NCI-H128 (cell line): ENCODE measurements around the gene CLDN1.

Source experiments
- DNase-seq: peaks from one replicate; lab custom pipeline; 2025; ENCODE audit not compliant: unreplicated experiment; lab: John Stamatoyannopoulos, UW

The CLDN1 gene

DNA sequence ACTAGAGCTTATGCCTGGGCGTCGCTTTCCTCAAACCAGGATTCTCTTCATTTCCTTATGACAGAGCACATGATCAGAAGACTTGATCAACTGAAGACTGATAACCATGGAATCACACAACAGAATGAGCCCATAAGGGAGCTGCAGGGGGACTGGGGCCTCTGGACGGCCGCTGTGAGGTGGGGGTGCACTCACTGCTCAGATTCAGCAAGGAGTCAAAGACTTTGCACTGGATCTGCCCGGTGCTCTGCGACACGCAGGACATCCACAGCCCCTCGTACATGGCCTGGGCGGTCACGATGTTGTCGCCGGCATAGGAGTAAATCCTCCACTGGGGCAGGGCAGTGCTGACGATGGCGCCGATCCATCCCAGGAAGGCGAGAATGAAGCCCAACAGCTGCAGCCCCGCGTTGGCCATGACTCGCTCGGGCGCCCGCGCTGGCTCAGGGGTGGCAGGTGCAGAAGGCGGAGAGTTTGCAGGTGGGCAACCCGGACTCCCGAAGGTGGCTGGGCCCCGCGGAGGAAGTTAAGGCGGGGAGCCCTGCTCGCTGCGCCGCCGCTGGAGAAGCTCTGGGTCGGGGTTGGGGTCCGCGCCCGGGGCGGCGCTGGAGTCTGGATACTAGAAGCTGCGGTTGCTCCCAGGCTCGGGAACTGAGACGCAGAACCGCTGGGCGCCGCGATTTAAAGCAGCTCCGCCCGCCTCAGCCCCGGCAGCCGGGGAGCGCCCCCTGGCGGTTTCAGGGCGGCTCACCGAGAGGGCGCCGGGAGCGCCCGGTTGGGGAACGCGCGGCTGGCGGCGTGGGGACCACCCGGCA is at the start of gene CLDN1:
Gene CLDN1, minus strand, starts transcription at position 658 of the 815 bp plus-strand sequence. Its CDS starts 240 bp downstream, at position 418.
- peak; percentile 58 for DNase-seq

DNA sequence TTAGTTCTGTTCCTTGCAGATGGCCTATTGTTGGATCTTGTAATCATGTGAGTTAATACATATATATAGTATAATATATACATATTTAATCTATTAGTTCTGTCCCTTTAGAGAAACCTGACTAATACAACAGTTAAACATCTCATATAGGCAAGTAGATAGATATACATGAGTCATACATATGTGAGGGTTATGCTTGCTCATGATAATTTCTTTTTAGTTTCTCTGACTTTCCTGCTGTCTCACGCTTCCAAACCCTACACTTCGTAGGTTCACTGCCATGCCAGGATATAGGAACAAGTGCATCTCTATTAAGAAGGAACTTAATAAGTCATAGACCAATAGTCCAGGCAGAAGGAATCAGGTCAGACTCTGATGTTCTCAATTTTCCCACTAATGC is 48.9 kb upstream of the CLDN1 start:
- no peak for DNase-seq

- no peak for DNase-seq
These were observed 48.1 kb upstream of the CLDN1 start for GRCh38 chr3:190370369-190370768.

DNA sequence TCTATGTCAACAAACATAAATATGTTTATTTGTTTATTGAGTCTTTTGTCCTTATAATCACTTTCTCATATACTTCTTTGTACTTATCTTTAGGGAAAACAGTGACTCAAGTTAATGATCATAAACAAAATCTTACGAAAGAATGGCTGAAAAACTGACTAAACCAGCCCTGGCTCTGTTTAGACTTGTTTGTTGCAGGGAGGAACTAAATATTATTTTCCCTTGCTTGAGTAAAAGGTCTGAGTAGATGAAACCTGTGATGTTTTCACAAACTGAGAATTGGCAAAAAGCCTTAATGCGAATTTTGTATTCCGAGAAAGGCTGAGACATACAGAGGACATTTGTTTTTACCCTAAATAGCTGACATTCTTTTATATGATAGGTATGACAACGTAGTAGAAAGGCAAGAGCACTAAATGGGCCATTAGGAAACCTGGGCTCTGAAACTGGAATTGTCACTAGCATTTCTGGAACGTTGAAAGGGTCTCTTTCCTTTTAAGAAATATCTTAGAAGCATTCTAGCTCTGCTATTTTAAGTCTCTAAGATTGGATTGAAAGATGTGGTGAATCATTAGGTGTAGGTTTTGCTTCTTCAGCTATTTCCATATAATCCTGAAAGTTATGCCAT is 47.5 kb upstream of the CLDN1 start:
- no peak for DNase-seq

GRCh38 chr3:190368881-190369280 is 46.6 kb upstream of the CLDN1 start:
- no peak for DNase-seq

GRCh38 chr3:190366133-190366532 is 43.9 kb upstream of the CLDN1 start:
- DNase-seq, result no peak

GRCh38 chr3:190362258-190362657 is 40.0 kb upstream of the CLDN1 start:
- DNase-seq, result no peak

DNA sequence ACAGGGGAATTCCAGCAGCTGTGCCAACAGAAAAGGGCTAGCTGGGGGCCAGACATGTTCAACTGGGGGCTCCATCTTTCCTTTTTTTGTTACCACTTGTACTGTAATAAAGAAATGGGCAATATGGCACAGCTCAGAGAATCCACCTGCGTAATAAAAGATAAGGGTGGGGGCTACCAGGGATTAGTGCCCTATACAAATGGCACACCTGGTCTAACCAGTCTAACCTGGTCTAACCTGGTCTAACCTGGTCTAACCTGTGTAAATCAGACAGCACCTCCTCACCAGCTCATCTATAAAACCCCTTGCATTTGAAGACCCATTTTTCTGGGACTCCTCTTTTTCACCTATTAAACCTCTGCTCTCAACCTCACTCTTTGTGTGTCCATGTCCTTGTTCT is 39.5 kb upstream of the CLDN1 start:
- no peak for DNase-seq

- DNase-seq, result no peak
These were observed 38.0 kb upstream of the CLDN1 start for GRCh38 chr3:190360228-190360627.

DNA sequence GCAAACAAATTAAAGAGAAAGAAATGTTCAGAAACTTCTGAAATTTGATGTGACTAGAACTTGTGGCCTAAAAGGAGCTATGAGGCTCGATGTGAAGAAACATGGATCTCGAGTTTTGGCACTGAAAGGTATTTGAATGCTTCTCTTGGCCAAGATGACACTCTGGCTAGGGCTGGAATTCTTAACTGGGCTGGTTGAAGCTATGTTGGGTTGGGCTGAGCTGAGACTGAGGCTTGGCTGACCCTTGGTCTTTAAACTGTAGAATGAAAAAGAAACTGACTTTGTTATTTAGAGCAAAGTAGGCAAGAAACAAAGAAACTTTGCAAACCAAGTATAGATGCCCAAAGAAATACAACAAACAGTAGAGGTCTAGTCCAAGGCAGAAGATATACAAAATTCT is 37.6 kb upstream of the CLDN1 start:
- no peak for DNase-seq

DNA sequence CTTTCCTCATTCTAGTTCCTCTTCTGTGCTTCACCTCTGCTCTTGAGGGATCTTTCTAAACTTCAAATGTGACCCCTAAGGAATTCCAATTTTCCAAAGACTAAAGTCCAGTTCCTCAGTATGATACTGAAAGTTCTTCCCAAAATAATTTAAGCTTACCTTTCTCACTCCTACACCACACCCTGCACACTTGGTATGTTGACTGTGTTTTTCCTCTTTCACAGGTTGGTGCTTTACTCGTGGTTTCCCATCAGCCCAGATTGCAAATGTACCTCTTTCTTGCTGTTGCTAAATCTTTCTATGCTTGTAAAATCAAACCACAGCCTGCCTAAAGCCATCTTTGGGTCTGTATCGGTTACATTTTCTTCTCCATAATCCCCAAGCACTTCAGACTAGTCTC is 35.2 kb upstream of the CLDN1 start:
- no peak for DNase-seq

GRCh38 chr3:190356246-190356645 is 34.0 kb upstream of the CLDN1 start:
- DNase-seq, result no peak

DNA sequence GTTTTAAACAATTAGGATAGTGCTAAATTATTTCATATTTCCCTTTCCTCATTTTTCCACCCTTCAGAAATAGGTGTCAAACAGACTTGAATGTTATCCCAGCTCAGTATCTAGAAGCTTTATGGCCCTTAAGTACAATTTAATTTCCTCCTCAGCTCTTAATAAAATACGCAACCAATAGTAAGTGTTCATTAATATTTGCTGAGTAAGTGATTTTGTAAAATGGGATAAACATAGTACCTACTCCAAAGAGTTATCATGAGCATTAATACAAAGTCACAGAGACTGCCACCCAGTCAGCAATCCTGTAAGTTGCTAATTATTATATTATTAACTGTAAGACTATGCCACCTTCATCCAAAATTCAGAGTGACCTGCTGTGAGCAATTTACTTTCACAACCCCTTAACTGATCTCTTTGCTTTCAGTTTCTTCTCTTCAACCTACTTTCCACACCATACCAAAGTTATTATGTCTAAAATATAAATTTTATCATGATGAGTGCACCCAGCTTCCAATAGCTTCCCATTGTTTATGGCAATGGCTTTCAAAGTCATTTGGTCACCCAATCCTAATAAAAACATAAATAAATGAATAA is 30.7 kb upstream of the CLDN1 start:
- no peak for DNase-seq

GRCh38 chr3:190346541-190346940 is 24.3 kb upstream of the CLDN1 start:
- DNase-seq, result no peak

DNA sequence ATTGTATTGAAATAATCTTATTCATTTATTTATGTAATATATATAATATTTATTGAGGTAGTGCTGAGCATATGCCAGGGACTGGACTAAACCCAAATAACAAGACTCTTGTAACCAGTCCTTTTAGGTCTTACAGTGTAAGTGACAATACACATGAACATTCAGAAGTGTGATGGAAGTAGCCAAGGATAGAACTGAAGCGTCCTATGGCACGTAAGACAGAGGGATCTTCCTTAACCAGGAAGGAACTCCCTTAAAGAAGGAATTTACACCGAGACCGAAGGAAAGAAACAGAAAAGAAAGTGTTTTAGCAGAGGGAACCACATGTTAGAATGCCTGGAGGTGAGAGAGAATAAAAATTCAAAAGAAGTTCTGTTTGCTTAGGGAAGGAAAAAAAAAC is 23.6 kb upstream of the CLDN1 start:
- DNase-seq, result no peak

DNA sequence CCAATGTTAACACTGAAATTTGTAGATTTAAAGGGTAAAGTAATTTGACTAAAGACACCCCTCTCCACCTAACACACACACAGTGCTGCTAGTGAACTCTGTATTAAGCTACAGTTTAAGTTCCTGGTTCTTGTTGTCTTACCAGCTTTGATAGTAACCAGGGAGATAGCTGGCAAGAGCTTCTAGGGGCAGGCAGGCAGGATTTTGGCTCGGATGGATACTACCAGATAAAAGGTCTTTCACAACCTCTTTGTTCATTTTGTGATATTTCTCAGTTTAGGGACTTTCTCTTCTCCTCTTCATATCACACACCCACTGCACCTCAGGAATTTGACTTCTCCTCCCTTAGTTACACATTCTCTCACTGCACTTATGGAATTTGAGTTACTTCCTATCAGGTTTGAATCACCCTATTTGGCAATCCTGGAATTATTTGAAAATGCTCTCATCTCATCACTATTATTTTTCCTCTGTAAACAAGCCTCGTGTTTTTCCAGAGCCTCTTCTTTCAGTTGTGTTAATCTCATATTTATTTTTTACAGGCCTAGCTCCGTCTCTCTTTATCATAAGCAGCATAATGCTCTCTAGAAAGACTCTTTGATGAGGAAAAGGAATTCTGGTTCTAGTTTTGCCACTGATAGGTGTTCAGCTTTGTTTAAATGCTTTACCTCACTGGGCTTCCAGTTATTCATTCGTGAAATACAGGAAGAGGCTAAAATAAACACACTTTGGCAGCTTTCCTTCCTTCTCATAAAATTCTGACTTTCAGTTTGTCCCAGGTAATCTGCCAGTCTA is 23.0 kb upstream of the CLDN1 start:
- no peak for DNase-seq

GRCh38 chr3:190340071-190340470 is 17.8 kb upstream of the CLDN1 start:
- DNase-seq, result no peak

DNA sequence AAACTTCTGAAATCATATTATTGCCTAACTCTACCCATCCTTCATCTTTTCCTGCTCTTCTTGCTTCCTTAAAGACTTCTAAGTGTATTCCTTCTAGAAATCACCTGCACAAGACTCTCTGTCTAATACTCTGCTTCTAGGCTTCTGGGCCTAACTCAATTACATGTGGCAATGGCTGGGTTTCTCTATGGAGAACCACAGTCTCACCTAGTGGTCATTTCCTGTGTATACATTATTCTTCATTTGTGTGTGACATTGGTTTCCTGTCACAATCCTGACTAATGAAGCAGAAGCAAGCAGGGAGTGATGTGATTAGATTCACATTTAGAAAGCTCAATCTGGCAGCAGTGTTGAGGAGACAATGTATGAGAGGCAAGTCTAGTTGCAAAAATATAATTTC is 16.9 kb upstream of the CLDN1 start:
- no peak for DNase-seq

- no peak for DNase-seq
These were observed 16.5 kb upstream of the CLDN1 start for GRCh38 chr3:190338717-190339116.

DNA sequence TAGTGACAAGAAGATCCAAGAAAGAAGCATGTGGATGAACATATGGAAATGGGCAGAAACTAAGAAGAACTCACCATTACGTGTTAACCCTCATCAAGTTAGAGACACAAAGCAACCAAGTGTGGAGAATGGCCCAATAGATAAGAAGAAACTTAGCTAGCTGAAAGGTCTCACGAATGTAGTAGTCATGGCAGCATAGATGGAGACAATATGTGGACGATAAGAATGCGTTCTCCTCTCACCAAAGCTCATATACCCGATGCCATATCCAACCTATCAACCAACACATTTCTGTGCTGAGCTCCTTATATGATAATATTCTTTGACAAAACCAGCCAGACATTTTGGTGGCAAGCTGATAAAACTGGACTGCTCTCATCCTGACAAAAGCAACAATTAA is 15.1 kb upstream of the CLDN1 start:
- DNase-seq, result no peak

DNA sequence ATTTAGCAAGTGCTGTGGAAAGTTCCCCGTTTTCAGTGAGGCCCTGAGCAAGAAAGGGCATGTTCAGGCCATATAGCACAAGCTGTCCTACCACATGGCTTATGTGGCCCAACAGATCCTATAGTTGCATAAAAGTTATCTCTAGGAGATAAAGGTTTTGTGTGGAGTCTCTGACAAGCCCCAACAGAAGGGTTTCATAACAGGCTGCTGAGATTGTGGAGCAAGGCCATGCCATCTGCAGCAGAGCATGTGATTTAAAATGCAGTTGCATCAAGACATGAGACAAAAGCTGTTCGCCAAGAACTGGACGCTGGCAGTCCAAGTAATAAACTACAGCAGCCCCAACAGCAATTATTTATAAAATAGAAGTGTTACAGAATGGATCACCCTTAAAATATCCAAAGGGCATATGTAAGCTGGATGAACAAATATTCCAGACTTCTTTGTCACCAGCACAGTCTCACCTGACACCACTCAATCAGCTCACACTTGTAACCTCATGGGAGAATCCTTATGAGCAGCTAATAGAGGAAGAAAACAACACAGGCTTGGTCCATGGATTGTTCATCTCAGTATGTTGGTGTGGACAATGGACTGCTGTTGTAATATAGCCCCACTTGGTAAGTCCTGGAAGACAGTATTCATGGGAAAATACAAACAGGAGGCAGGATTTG is 14.4 kb upstream of the CLDN1 start:
- no peak for DNase-seq
